Bronchial epithelial cell (primary cell): ENCODE data around the gene TANC1. TPM values are rescaled to one million over a fixed set of nuclear protein-coding genes. Genes with fewer than 3 reads are reported as not detected.
A peak's percentile ranks its signal among the peaks of the same experiment; 100 is the strongest.
"Not testable (repeated sequence)": the region's sequence is repeated elsewhere in the genome, so short reads cannot be mapped to it uniquely, and the experiment has no call there.

Experiments used
- DNase-seq: peaks from one replicate; pipeline ENCODE4 v3.0.0-alpha.2; 2010; ENCODE audit warnings: low read depth
- FAIRE-seq: peaks from 2 replicates; lab custom pipeline; 2011; peaks lifted over from hg19 to GRCh38; lab: Jason Lieb, UNC
- H3K27me3 ChIP-seq: 2 replicates; pipeline ENCODE4 v1.5.1; 2011; ENCODE audit warnings: low read length; ENCODE audit not compliant: control insufficient read depth, insufficient read depth
- H3K36me3 ChIP-seq: 2 replicates; pipeline ENCODE4 v1.5.1; 2011; ENCODE audit warnings: low read length; ENCODE audit not compliant: control insufficient read depth, insufficient read depth
- H3K4me3 ChIP-seq: 2 replicates; pipeline ENCODE4 v1.5.1; 2011; ENCODE audit warnings: mild to moderate bottlenecking, low read depth, low read length, control low read depth
- CTCF ChIP-seq: IDR thresholded peaks from 2 replicates; pipeline ENCODE4 v1.5.1; 2011; ENCODE audit warnings: mild to moderate bottlenecking, moderate library complexity, low read length, control low read depth, inconsistent platforms; ENCODE audit not compliant: insufficient read depth, severe bottlenecking
- total RNA-seq: library from RNA; depleted of rRNA; stranded (reverse); fragments of >200 nt; gene quantifications from 2 replicates; pipeline ENCODE4 v1.2.1, GENCODE V29; 2014

Gene TANC1
- total RNA-seq, 1 donor from 2014 or later = 29.5 TPM

GRCh38 chr2:159091976-159092375 lies 123.5 kb downstream of the TANC1 start:
- H3K36me3 ChIP-seq = peaks cover 1% of the 10 kb centered on the region
- H3K27me3 ChIP-seq = no peaks in the 10 kb centered on the region
- no peak for TF ChIP-seq CTCF
- FAIRE-seq = no peak
- no peak overlapping the region for H3K4me3 ChIP-seq
- DNase-seq = no peak

DNA sequence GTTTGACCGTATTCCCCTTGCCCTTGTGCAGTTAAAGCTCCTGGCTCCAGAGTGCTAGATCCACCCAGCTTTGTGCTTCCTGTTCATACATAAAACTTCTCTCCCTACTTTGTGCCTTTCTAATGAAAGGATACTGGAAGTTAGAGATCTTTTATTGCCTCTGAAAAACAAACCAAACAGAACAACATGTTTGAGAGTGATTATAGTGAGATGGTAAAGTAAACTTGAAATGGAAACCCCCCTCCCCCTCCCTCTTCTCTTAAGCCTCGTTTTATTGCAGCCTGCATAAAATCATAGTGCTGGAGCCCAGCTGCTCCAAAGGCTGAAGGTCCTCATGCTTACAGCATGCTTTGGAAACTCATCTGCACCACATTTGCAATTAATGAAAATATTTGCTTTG lies 125.1 kb downstream of the TANC1 start:
- TF ChIP-seq CTCF = no peak
- Histone ChIP-seq H3K27me3 (no peaks in the 10 kb centered on the region), H3K4me3 (no peak overlapping the region), H3K36me3 (peaks cover 1% of the 10 kb centered on the region)
- DNase-seq (no peak), FAIRE-seq (no peak)

DNA sequence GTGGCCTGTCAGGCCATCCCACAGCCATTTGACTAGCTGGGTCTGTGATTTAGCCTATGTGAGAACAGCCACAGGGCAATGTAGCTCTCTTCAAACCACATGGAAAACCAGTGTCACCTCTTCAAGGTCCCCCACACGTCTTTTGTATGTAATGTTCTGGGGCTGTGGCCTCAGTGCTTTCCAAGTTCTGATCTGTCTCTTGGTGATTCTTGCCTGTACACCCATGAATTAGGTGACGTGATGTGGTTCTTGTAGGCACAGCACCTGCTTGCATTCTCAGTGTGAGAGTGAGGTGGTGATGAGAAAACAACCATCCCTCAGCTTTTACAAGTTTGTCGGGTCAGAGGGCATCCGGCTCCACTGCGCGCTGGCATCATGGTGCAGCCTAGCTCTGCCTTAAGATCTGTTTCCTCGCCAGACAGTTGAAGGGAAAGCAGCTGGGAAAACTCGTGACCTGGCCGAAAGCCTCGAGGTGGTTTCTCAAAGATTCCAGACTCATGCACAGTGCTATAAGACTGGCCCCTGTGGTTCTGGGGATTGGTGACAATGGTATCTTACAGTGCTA lies 125.8 kb downstream of the TANC1 start:
- no peak for TF ChIP-seq CTCF

DNA sequence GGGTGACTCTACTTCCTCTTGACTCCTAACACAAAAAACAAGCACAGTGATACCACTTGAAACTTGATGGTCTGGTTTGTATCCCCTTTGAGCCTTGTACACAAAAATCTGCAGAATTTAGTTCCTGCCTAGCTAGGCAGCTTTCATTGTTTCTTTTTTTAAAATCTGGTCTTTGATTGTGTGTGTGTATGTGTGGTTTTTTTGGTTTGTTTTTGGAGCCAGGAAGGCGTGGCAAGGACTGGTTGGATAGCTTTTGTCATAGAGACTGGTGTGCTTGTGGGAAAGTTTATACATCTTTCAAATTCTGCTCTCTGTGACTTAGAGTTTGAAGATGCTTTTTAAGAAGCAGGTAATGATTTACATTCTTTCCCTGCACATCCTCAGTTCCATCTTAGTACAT lies 127.4 kb downstream of the TANC1 start:
- Histone ChIP-seq H3K36me3 (peaks cover 1% of the 10 kb centered on the region), H3K27me3 (no peaks in the 10 kb centered on the region), H3K4me3 (no peak overlapping the region)
- no peak for DNase-seq
- no peak for TF ChIP-seq CTCF
- no peak for FAIRE-seq

More for the DNA sequence above, 125.8 kb downstream of the TANC1 start:
- DNase-seq (no peak), FAIRE-seq (no peak)
- peaks cover 1% of the 10 kb centered on the region for H3K36me3 ChIP-seq
- H3K4me3 ChIP-seq = no peak overlapping the region
- H3K27me3 ChIP-seq = no peaks in the 10 kb centered on the region

GRCh38 chr2:159096302-159096855 lies 127.9 kb downstream of the TANC1 start:
- not testable (repeated sequence) for FAIRE-seq, H3K36me3 ChIP-seq, DNase-seq, H3K4me3 ChIP-seq, H3K27me3 ChIP-seq

- DNase-seq (peak; percentile 52), FAIRE-seq (no peak)
- no peak overlapping the region for H3K4me3 ChIP-seq
- H3K27me3 ChIP-seq = no peaks in the 10 kb centered on the region
- TF ChIP-seq CTCF = no peak
- H3K36me3 ChIP-seq = peaks cover 1% of the 10 kb centered on the region
Measured at GRCh38 chr2:159096901-159097300, 128.5 kb downstream of the TANC1 start.
